Stimulated activated CD4-positive, alpha-beta T cell treated with anti-CD3 and anti-CD28 coated beads, Interleukin-2, amount 100 ng/mL, for 24 hours (primary cell): Measurements from ENCODE around the gene SASH1.
"Not testable (repeated sequence)": the region's sequence is repeated elsewhere in the genome, so short reads cannot be mapped to it uniquely, and the experiment has no call there.

Experiments
- DNase-seq, 2 donors: peaks; one replicate each; pipeline ENCODE4 v3.0.0-alpha.2; 2020

The SASH1 gene

DNA sequence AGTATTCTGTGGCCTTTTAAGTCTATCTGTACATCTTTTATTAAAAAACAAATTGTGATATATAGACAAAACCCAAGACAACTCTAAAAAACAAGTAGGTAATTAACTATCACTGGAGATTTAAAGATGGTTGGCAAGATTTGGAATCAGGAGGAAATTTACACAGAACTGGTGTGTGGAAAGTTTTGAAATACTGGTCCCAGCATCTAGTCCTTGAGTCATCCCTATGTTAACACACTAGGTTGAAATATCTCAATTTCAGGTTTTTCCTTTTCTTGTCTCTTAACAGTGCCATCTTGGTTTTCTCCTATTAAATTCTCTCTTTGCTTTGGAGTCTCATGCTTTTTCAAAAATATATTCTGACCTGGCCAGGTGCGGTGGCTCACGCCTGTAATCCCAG, 27.5 kb downstream of the SASH1 start:
- DNase-seq, result no peak

DNA sequence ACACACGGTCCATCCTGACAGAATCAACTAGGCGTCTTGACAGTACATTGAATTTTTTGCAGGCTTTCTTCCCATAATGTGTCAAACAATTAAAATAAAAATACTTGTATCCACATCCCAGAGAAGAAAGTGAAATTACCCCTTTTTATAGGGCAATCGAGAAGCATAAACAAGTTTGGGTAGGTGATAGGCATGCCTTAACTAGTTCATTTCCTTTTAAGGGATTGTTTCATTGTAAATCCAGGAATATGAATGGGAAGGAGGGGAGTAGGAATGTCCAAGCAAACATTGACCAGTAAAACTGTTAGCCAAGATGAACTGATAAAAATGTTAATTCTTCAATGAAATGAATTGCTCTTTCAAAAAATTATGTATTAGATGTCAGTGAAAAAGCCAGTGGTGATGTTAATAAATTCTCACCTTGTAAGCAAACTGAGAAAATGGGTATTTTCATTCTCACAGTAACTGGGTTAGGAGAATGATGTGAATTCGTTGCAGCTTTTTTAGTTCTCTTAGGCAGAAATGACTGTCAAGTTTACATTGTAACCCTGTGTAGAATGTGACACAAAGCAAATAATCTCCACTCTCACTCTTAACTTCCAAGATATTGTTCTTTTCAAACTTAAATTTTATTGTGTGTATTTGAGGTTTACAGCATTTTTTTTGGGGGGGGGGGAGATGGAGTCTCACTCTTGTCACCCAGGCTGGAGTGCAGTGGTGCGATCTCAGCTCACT, 31.6 kb downstream of the SASH1 start:
- DNase-seq, result no peak

DNA sequence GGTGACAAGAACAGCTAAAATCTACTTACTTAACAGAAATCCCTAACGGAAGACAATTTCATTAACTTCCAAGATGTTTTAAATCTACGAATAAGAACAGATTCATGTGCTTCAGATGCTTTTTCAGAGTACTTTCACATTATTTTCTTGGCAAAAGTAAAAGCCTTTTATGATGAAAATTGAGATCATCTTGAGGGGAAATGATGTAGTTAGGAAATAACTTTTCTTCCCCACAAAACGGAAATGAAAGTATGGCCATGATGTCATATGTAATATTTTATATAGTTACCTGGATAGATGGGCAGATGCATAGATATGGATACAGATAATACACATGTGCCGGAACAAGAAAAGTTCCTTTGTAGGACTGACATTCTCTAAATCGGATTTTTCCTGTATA, 32.8 kb downstream of the SASH1 start:
- no peak for DNase-seq

DNA sequence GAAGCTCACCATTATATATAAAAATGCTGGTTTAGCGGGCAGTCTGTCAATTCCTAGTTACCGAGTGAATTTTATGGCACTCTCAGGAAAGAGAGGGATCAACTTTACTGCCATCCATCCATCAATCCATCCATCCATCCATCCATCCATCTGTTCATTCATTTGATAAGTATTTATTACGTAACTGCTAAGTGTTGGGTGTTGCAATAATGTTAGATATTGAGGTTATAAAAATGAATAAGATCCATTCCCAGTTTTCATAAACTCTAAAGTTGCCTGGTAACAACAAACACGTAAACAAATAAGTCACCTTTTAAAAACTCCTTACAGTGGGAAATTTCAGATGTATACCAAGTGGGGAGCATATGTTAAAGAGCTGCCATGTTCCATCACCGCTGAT, 36.8 kb downstream of the SASH1 start:
- no peak for DNase-seq

DNA sequence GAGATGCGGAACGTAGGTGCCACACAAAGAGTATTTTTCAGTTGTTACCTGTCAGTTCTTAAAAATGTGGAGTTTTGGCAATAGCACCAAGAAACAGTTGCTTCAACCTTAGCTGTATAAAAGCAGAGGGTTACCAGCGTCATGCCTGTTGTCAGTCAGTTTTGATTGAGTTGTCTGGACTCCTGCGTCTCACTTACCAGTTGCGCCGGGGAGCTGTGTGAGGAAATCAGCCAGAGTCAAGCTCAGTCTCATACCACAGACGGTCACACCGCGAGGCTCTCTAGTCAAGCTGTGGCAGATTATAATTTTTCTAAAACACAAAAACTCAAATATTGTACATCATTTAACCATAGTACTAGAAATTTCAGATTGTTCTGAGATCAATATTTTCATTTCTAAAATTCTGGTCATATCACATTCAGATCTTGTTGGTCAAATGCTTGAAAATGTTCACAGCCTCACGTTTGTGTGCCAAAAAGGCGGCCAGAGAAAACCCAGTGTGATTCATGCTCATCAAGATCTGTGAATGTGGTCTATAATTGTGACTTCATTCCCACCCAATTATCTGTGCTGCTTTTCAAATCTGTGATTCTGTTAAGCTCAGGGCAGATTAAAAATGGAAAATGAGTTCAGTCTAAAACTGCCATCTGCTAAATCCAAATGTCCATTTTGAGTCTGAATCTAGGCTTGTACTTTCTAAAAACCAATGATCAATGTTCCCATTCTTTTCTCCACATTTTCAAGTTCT, 37.5 kb downstream of the SASH1 start:
- no peak for DNase-seq

DNA sequence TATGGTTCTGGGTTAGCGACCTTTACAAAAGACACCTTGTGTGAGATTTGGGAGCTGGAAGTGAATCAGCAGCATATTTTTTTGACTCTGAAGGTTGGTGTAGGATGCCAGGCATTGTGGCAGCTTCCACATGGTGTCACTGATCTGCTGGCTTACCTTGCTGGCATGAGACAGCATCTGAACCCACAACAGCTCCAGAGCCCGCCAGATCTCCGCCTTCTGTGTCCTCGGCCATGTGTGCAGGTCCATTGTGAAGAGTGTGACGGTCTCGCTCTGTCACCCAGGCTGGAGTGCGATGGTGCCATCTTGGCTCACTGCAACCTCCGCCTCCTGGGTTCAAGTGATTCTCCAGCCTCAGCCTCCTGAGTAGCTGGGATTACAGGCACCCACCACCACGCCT, 39.4 kb downstream of the SASH1 start:
- DNase-seq, result not testable (repeated sequence)

DNA sequence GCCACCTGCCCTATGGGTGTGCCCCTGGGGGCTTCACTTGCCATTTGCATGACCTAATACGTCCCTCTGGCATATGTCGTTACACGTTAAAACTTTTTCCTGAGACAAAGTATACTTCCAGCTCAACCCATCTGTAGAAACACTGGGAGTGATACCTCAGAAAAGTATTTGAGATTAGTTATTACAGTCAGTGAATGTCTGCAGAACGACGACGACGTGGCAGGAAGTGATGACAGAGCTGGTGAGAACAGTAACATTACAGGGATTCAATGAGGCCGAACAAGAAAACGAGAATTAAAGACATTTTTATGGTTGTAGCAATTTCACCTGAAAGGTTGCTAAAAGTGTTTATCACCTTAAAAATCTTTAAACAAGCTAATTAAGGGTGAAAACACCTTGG, 40.2 kb downstream of the SASH1 start:
- DNase-seq, result no peak

DNA sequence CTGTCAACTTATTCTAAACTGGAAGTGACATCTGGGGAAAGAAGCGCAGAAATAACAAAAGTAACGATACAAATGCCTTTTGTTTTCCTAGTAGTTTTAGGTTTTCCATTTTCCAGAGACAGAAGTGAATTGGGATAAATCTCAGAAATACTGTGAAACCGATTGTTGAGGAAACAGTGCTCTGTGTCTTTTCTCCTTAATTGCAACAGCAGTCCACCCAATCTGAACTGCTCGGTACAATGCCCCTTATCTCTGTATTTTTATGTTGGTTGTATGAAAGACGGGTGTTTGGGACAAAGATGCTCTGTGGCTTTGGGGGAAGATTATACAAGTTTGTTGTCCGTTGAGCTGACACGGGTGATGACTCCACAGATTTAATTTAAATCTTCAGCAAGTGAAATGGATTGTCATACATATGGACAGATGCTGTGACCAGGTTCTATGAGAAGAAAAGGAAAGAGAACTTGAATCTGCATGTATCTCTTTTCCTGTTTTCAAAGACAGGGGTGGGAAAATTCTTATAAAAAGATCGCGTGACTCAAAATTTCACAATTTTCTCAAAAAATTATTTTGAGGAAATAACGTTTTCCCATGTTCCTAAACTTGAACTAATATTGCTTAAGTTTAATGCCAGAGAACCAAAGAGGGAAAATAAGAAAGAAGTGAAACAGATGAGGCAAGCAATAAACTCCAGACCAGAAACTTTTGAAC, 41.2 kb downstream of the SASH1 start:
- no peak for DNase-seq

DNA sequence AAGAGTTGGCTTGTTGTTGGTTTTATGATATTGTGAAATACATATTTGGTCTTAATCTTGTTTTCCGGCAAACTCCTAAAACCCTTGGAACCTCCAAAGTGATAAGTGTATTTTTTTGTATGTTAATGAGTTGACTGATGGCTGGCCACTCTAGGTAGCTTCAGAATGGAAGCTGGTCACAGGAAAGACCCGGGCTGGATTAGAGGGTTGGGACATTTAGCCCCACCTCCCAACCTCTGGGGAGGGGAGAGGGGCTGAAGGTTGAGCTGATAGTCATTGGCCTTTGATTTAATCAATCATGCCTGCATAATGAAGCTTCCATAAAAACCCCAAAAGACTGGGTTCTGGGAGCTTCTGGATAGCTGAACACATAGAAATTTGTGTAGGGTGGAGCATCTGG, 42.7 kb downstream of the SASH1 start:
- no peak for DNase-seq

DNA sequence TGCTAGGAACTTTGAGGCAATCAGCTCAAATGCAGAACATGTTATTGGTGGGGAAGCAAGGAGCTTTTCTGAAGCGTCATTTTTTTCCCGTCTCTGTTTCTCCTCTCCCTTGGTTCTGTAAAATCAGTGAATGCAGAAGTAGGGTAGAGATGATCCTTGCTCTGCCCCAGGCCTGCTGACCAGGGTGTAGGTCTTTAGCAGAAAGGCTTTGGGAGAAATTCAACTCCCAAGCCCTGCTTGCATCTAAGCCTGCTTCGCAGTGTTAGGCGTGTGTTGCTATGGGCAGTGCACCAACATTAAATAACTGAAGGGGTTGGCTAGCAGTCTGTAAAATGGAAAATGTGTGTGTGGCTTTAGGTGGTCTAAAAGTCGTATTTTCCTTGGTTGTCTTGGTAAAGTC, 45.9 kb downstream of the SASH1 start:
- DNase-seq, result no peak

DNA sequence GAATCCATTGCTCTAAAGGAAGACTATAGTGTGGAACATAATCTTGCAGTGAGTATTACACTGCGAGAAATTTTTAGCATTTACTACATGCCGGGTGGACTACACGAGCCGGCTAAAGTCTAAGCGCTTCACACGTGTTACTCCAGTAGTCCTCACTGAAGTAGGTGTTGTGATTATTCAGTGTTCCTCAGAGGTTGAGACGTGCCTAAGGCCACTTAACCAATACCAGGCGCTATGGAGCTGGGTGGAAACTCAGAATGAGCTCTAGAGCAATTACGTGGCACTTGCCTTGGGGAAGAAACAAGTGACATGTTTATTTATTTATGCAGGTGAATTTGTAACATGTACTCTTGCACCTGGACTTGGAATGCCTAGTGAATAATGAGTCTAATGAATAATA, 46.4 kb downstream of the SASH1 start:
- DNase-seq, result no peak

DNA sequence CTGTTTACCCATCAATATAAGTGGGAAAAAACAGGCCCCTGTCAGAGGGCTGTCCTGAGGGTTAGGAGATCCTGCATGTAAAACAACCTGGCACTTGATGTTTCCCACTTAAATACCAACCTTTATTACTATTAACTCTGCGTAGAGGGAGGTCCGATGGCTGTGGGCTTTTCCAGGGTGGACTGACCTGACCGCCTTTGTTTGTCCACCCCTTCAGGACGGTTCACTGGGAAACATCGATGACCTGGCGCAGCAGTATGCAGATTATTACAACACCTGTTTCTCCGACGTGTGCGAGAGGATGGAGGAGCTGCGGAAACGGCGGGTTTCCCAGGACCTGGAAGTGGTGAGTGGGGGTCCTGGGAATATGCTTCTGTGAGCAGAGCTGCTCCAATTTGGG, 47.3 kb downstream of the SASH1 start:
- DNase-seq, result no peak

DNA sequence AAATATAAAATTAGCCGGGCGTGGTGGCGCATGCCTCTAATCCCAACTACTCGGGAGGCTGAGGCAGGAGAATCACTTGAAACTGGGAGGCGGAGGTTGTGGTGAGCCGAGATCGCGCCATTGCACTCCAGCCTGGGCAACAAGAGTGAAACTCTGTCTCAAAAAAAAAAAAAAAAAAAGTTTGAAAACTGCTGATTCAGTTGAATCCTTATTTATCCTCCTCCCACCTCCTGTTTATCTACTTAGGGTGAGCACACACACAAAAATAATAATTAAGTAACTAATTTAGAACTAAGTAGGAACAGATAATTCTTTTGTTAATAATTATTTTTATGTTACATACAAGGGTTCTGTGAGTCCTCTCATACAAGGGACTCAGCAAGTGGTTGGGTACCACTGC, 49.5 kb downstream of the SASH1 start:
- DNase-seq, result not testable (repeated sequence)

DNA sequence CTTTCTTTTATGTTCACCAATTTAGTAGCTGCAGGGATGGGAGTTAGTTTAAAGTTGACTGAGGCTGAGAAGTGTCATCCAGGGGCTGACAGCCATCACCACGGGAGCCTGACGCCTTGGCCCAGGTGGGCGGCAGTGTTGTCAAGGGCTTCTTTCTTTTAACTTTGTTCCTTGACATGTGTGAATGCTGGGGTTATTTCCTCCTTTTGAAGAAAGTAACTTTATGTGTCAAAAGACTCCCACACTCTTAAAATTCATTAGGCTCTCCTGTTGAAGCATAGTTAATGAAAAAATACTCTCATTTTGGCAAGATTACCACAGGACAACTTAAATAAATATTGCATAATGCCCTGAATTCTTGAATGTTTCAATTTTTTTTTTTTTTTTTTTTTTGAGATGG, 50.0 kb downstream of the SASH1 start:
- no peak for DNase-seq

DNA sequence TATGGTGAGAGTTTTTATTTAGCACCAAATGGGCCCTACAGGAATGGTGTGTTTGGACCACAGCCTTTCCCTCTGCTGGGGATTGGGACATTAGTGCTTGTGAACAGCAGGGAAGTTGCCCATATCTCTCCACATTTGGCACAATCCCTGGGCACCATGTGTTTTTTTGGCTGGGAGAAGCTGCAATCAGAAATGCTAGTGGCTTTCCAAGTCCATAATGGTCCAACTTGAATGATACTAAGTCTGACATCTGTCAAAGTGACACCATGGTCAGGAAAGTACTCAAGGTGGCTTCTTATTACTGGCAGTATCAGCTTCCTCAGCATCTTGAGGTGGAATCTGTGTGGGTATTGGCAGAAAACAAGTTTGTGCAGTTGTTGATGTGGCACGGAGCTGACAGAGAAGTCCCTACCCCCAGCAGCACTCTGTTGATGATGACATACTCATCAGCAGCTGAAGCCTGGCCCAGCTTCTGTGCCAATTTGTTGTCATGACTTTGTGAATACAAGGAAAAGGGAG, 53.0 kb downstream of the SASH1 start:
- no peak for DNase-seq

DNA sequence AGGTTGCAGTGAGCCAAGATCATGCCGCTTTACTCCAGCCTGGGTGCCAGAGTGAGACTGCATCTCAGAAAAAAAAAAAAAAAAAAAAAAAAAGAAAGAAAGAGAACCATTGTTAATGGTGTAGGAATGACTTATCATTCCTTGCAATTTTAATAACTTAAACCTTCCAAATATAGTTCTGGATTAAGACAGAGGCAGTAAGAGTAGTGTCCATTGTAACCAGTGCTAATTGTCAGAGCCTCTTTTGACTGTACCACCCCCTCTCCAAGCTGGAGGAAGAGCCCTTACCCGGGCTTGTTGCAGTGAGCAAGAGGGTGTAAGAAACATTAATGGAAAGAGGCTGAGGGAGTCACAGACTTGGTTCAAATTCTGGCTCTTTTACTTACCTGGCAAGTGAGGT, 53.8 kb downstream of the SASH1 start:
- no peak for DNase-seq

DNA sequence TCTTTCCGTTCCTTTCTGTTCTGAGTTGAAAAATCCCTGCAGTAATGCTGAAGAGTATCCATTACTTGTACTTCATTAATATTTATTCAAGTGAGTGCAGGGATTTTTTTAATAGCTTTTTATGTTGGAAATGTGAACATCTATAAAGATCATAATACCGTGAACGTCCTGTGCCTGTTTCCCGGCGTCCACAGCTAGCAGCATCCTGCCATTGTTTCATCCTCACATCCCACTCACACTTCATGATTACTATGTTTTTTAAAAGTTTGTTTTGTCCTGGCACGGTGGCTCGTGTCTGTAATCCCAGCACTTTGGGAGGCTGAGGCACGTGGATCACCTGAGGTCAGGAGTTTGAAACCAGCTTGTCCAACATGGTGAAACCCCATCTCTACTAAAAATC, 54.3 kb downstream of the SASH1 start:
- no peak for DNase-seq

DNA sequence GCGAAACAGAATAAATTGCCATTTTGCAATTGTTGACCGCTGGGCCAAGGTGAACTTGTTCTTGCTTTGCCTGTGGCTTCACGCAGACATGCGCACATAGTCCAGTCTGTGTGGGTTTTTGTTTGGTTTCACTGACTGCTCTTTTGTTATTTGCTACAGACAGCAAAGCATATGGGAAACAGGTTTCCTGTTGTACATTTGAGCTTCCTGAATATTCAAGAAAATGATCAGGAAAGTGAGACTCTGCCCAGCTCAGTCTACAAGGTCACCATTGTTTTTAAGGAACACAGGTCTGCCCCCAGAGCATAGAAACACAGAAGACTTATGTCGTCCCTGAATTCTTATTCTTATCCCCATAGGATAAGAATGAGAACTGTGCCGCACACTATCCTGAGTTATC, 55.6 kb downstream of the SASH1 start:
- DNase-seq, result no peak

DNA sequence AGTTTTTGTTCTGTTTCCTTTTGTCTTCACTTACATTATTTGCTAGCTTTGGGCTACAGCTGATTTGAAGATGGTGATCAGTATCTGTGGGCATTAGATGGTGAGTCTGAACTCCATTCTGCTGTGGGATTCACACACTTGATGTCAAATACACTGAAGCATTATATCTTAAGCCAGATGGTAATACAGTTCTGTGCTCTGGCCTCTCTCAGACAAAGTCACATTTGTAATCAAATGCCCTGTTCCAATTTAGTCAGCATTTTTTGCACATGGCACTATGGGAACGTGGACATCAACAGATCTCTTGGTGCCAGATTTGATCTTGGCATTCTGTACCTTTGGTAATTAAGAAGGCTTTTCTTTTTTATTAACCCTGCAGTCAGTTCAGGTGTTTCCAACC, 56.0 kb downstream of the SASH1 start:
- no peak for DNase-seq

DNA sequence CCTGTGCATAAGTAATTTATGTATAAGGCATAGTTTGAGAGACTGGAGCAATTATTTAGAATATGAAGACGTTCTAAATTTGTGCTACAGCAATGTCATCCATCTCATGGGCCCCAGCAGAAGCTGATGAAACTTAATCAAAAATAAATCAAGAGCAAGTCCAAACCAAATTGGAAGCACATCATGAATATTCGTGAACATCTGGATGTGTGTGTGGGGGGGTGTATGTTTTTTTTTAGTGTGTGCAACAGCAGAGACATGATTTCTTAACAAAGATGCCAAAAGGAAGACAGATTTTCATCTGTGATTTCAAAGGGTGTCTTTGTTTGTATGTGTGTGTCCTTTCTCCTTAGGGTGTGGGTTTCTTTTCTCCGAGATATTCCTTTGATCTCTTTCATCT, 58.9 kb downstream of the SASH1 start:
- DNase-seq, result no peak

DNA sequence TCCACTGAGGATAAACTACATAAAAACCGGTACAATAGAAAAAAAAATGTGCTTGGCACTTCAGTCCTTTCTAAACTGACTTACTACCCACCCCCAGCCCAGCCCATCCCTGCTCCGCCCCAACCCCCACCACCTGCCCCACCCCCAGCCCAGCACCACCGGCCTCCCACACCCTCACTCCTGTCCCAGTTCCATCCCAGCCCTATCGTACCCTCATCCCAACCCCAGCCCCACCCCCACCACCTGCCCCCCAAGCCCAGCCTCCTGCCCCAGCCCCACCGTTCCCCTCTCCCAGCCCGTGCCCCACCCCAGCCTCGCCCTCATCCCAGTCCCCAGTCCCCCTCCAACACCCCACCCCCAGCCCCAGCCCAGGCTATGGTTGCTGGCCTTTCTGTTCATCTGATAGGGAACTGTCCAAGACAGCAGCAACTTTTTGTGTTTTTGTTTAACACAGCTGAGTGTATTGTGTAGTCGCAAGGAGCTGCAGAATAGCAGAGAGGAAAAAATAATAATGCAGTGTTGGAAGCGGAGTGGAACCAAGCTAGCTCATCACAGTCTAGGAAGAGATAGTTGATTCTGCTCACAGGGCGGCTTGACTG, 61.9 kb downstream of the SASH1 start:
- no peak for DNase-seq

DNA sequence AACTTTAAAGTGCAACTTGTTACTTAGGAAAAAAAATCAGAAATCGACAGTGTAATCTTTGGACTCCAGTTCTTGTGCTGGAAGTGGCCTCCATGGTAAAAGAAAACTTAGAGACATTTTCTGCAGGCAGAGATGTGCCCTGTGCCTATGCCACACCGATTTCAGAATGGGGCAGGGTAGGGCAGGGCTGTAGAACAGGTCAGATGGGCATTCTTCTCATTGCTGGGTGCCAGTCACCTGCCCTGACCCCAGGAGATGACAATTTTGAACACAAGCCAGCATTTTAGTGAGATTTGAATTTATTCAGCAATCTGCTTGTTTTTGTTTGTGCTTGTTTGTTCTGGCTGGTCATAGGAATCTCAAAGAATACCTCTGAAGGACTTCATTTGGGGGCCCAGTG, 63.3 kb downstream of the SASH1 start:
- no peak for DNase-seq

DNA sequence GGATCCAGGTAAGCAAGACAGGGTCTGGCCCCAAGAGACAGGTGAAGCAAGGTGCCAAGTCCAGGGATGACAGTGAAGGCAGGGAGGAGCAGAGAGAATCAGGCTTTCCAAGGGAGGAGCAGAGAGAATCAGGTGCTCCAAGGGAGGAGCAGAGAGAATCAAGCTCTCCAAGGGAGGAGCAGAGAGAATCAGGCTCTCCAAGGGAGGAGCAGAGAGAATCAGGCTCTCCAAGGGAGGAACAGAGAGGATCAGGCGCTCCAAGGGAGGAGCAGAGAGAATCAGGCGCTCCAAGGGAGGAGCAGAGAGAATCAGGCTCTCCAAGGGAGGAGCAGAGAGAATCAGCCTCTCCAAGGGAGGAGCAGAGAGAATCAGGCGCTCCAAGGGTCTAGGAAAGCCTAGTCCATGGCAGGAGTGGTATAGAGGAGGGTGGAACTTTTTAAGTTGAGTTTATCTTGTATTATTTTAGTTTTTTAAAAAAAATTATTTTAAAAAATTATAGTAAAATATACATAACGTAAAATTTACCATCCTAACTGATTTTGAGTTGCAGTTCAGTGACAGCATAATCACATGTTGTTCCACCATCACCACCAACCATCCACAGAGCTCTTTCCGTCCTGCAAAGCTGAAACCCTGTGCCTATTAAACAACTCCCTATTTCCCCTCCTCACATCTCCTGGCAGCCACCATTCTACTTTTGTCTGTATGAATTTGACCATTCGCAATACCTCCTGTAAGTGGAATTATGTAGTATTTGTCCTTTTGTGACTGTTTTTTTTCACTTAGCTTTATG, 64.1 kb downstream of the SASH1 start:
- no peak for DNase-seq
